Activated CD4-positive, alpha-beta memory T cell treated with anti-CD3 and anti-CD28 coated beads for 36 hours (primary cell): Measurements from ENCODE around the gene RTEL1. TPM values are rescaled to one million over a fixed set of nuclear protein-coding genes. Genes with fewer than 3 reads are reported as not detected.
"Not testable (repeated sequence)": the region's sequence is repeated elsewhere in the genome, so short reads cannot be mapped to it uniquely, and the experiment has no call there.

Source experiments
- CTCF ChIA-PET: fragments of 350-600 bp; sonication (Branson Sonifier 250); formaldehyde crosslinking; loops from one replicate; lab custom pipeline; 2021; ENCODE audit warnings: antibody characterized with exemption, inconsistent platforms; lab: Charles Lee
- POLR2A ChIA-PET: fragments of 350-600 bp; sonication (Branson Sonifier 250); formaldehyde crosslinking; loops from one replicate; lab custom pipeline; 2021; ENCODE audit warnings: antibody characterized with exemption; lab: Charles Lee
- DNase-seq: peaks from one replicate; pipeline ENCODE4 v3.0.0-alpha.2; 2020
- H3K27ac Mint-ChIP-seq: one replicate; pipeline ENCODE4 v1.8.0; 2021; ENCODE audit warnings: mixed read lengths
- H3K27me3 Mint-ChIP-seq: one replicate; pipeline ENCODE4 v1.8.0; 2021; ENCODE audit warnings: mixed read lengths
- H3K36me3 Mint-ChIP-seq: one replicate; pipeline ENCODE4 v1.8.0; 2021; ENCODE audit warnings: mixed read lengths
- H3K4me1 Mint-ChIP-seq: one replicate; pipeline ENCODE4 v1.8.0; 2021; ENCODE audit warnings: low read depth, mixed read lengths
- H3K4me3 Mint-ChIP-seq: one replicate; pipeline ENCODE4 v1.8.0; 2021; ENCODE audit warnings: mild to moderate bottlenecking, mixed read lengths
- H3K9me3 Mint-ChIP-seq: one replicate; pipeline ENCODE4 v1.8.0; 2021; ENCODE audit warnings: mixed read lengths
- intact Hi-C: fragments of 100-400 bp; cut with micrococcal nuclease; formaldehyde crosslinking; loops from one replicate; pipeline ENCODE4 v1.15.1; 2023
- total RNA-seq, 2 experiments: library from RNA; stranded (reverse); gene quantifications; one replicate each; pipeline ENCODE4 v1.2.3, GENCODE V29; 2021

Gene RTEL1
- total RNA-seq, 2 experiments from 2014 or later, result 38.0 to 38.3 TPM

DNA sequence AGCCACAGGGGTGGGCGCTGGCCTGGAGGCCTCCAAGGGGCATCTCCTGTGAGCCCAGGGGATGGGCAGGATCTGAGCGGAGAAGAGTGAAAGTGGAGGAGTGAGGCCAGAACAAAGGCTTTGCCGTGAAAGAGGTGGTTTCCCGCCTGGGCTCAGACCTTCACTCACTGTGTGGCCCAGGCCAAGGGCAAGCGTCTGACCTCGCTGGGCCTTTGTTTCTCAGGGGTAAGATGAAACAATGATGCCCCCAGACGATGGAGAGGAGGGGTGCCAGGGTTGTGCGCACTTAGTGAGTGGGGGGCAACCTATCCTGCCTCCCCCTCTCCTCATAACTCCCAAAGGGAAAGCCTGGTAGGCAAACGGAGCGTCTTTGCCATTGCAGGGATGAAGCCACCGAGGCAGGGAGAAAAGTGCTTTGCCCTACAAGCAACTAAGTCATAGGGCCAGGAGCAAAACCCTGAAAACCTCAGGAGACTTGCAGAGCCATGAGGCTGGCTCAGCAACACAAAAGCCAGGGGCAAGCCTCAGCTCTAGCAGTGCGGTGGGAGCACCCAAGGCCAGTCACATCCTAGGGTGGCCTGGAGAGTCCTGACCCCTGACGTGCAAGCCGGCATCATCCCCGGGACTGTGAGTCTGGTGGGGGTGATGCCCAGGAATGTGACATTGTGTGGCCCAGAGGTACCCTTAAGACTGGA, 4.0 kb upstream of the RTEL1 start:
- Mint-ChIP-seq H3K4me3 (peak overlapping the region; percentile 74), H3K36me3 (no peaks in the 10 kb centered on the region), H3K27ac (peak overlapping the region; percentile 79), H3K4me1 (peaks cover 25% of the 10 kb centered on the region), H3K27me3 (no peaks in the 10 kb centered on the region), H3K9me3 (no peaks in the 10 kb centered on the region)
- CTCF ChIA-PET, result interaction anchor here (1.1 to 2.0 kb wide), 2 partner anchors 12 to 116 kb away, joined by 3 to 8 read pairs; no protein-coding TSS in a partner anchor
- intact Hi-C loops, result no loop called here
- DNase-seq, result no peak
- POLR2A ChIA-PET, result interaction anchor here (1.0 kb wide), 1 partner anchor 8 kb away, joined by 3 read pairs; no protein-coding TSS in a partner anchor

DNA sequence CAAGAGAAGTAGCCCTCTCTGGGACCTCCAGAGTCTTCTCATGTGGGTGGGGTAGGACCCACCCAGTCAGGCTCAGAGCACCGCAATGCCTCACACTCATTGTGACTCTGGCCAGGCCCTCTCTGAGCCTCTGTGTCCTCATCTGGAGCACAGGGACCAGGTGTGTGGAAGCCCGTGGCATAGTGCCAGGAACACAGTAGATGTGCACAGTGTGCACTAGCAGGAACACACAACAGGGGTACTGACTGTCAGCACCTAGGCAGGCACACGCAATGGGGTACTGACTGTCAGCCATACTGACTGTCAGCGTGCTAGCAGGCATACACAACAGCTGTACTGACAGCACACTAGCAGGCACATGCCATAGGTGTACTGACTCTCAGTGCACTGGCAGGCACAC, 2.9 kb upstream of the RTEL1 start:
- intact Hi-C loops, result loop anchor here (5.0 kb wide), 1 partner anchor 82 kb away; the partner anchor contains the start of genes LIME1 and SLC2A4RG
- no peak overlapping the region for H3K4me3 Mint-ChIP-seq
- H3K27ac Mint-ChIP-seq, result no peak overlapping the region
- H3K27me3 Mint-ChIP-seq, result no peaks in the 10 kb centered on the region
- CTCF ChIA-PET, result interaction anchor here (1.2 kb wide), 1 partner anchor 13 kb away, joined by 3 read pairs; no protein-coding TSS in a partner anchor
- POLR2A ChIA-PET, result no interaction called here
- no peaks in the 10 kb centered on the region for H3K9me3 Mint-ChIP-seq
- H3K36me3 Mint-ChIP-seq, result peaks cover 4% of the 10 kb centered on the region
- no peak for DNase-seq
- peaks cover 35% of the 10 kb centered on the region for H3K4me1 Mint-ChIP-seq

DNA sequence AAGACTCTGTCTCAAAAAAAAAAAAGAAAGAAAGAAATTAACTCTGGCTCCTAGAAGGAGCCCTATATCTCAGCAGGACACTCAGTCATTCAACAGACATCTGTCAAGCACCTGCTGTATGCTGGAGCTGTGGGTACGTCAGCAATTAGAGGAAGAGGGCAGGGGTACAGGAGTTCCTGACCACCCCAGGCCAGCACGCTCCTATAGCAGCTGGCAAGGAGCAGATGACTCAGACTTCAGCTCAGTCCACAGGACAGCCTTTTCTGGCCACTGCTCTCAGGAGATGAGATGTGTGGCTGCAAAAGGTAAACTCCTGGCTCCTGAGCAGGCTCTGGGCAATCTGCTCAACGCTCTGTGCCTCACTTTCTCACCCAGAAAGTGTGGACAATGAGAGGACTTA, 1.7 kb upstream of the RTEL1 start:
- Mint-ChIP-seq H3K36me3 (peaks cover 7% of the 10 kb centered on the region), H3K4me1 (peaks cover 32% of the 10 kb centered on the region), H3K27ac (no peak overlapping the region), H3K4me3 (no peak overlapping the region), H3K9me3 (no peaks in the 10 kb centered on the region), H3K27me3 (no peaks in the 10 kb centered on the region)
- ChIA-PET CTCF (interaction anchor here (1.2 kb wide), 1 partner anchor 14 kb away, joined by 3 read pairs; no protein-coding TSS in a partner anchor), POLR2A (no interaction called here)
- no peak for DNase-seq
- intact Hi-C loops, result loop anchor here (5.0 kb wide), 1 partner anchor 81 kb away; the partner anchor contains the start of genes LIME1 and SLC2A4RG

DNA sequence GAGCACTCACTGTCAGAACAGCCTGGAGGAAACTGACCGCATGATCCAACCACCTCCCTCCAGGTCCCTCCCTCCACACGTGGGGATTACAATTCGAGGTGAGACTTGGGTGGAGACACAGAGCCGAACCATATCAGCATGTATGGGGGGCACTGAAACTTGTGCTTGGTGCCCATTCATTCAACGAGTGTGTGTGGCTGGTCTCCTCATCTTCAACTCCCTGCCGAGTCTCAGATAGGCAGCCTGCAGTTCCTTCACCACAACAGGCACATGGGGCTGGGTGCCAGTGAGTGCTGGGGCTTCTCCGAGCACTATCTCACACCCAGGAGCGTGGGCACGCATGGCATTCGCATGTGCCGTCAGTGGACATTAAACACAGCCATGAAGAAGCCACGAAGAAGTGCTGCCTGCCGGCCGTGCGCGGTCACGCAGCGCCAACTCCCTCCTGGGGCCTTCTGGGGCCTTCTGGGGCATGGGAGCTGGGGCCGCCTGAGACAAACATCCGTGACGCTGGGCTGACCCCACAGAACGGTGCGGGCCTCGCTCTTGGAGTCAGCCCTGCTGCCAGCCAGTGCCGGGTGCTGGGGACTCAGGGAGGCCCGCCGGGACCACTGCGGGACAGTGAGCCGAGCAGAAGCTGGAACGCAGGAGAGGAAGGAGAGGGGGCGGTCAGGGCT, 714 bp upstream of the RTEL1 start:
- Mint-ChIP-seq H3K36me3 (peaks cover 14% of the 10 kb centered on the region), H3K9me3 (no peaks in the 10 kb centered on the region), H3K4me3 (peak overlapping the region; percentile 92), H3K27ac (peak overlapping the region; percentile 93), H3K27me3 (no peaks in the 10 kb centered on the region), H3K4me1 (peaks cover 29% of the 10 kb centered on the region)
- ChIA-PET CTCF (interaction anchor here (1.0 to 1.6 kb wide), 5 partner anchors 16 to 161 kb away, joined by 3 to 11 read pairs (median 4); partner anchors contain the start of genes GMEB2 and PTK6), POLR2A (interaction anchor here (0.9 to 2.0 kb wide), 4 partner anchors 12 to 208 kb away, joined by 3 to 17 read pairs (median 6); partner anchors contain the start of genes GMEB2 and TPD52L2)
- no peak for DNase-seq
- intact Hi-C loops, result loop anchor here (5.0 kb wide), 1 partner anchor 80 kb away; the partner anchor contains the start of genes LIME1 and SLC2A4RG

DNA sequence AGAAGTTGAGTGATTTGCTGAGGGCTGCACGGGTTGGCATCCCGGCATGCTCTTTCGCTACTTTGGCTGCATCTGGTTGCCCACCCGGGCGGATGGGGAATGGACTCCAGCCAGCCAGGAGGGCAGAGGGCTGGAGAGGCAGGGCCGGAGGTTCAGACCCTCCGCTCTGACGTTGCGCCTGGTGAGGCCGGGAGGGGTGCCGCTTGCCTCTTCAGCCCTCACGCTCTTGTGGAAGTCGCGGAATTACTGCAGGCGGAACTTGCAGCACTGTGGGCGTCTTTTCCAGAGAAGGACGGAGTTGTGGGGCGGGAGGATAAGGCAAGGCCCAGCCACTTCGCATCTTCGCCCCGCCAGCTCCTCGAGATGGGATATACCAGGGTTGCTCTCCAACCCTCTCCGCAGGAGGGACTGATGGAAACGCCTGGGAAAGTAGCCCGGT, 656 bp downstream of the RTEL1 start:
- peak; percentile 53 for DNase-seq
- Mint-ChIP-seq H3K4me1 (peaks cover 28% of the 10 kb centered on the region), H3K27ac (peak overlapping the region; percentile 93), H3K27me3 (no peaks in the 10 kb centered on the region), H3K9me3 (no peaks in the 10 kb centered on the region), H3K36me3 (peaks cover 15% of the 10 kb centered on the region), H3K4me3 (peak overlapping the region; percentile 92)
- POLR2A ChIA-PET, result interaction anchor here (1.0 to 2.0 kb wide), 4 partner anchors 17 to 206 kb away, joined by 3 to 17 read pairs (median 6); partner anchors contain the start of genes GMEB2 and TPD52L2
- CTCF ChIA-PET, result interaction anchor here (0.8 to 1.6 kb wide), 9 partner anchors 10 to 322 kb away, joined by 3 to 11 read pairs (median 4); partner anchors contain the start of genes ARFRP1, GMEB2, PRPF6 and PTK6
- intact Hi-C loops, result loop anchor here (5.0 kb wide), 1 partner anchor 79 kb away; the partner anchor contains the start of genes LIME1 and SLC2A4RG

DNA sequence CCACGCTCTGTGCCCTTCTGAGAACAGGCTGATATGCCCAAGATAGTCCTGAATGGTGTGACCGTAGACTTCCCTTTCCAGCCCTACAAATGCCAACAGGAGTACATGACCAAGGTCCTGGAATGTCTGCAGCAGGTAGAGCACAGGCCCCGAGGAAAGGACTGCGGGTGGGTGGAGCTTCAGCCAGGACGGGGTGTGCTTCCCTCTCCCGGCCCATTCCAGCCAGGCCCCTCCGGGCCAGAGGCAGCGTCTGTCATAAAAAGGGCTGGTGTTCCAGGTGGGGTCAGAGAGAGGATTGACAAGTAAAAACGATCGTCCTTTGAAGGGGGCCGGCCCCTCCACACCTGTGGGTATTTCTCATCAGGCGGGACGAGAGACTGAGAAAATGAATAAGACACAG, 1.3 kb downstream of the RTEL1 start:
- no peaks in the 10 kb centered on the region for H3K9me3 Mint-ChIP-seq
- CTCF ChIA-PET, result no interaction called here

DNA sequence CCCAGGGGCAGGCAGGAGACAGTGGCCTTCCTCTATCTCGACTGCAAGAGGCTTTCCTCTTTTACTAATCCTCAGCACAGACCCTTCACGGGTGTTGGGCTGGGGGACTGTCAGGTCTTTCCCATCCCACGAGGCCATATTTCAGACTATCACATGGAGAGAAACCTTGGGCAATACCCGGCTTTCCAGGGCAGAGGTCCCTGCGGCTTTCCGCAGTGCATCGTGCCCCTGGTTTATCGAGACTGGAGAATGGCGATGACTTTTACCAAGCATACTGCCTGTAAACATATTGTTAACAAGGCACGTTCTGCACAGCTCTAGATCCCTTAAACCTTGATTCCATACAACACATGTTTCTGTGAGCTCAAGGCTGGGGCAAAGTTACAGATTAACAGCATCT, 2.1 kb downstream of the RTEL1 start:
- Mint-ChIP-seq H3K36me3 (peaks cover 18% of the 10 kb centered on the region), H3K4me3 (peak overlapping the region; percentile 92), H3K4me1 (peaks cover 17% of the 10 kb centered on the region)
- H3K27ac Mint-ChIP-seq, POLR2A ChIA-PET, DNase-seq, H3K27me3 Mint-ChIP-seq, CTCF ChIA-PET, intact Hi-C loops, H3K9me3 Mint-ChIP-seq: not testable (repeated sequence)

More for the DNA sequence above, 1.3 kb downstream of the RTEL1 start:
- Mint-ChIP-seq H3K27ac (no peak overlapping the region), H3K36me3 (peaks cover 15% of the 10 kb centered on the region), H3K4me1 (peaks cover 22% of the 10 kb centered on the region), H3K4me3 (peak overlapping the region; percentile 92), H3K27me3 (no peaks in the 10 kb centered on the region)
- POLR2A ChIA-PET, result no interaction called here
- DNase-seq, result no peak
- intact Hi-C loops, result loop anchor here (5.0 kb wide), 1 partner anchor 78 kb away; the partner anchor contains the start of genes LIME1 and SLC2A4RG

DNA sequence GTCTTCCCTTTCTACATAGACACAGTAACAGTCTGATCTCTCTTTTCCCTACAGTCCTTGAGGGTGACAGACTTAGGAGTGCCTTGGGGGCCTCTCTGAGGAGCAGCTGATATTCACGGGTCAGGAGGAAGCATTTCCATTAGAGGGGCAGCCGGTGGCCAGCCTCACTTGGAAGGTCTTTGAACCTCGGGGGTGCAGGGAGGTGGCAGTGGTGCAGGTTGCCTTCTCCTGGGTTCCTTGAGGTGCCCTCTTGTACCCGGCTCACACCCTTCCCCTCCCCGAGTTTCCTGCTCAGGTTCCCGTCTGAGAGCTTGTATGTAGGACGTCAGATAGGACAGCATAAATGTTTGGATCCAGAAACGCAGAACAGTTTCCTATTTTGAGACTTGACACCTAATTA, 2.5 kb downstream of the RTEL1 start:
- intact Hi-C loops, result no loop called here
- Mint-ChIP-seq H3K27ac (no peak overlapping the region), H3K4me1 (peaks cover 17% of the 10 kb centered on the region), H3K36me3 (peaks cover 18% of the 10 kb centered on the region), H3K9me3 (no peaks in the 10 kb centered on the region), H3K4me3 (no peak overlapping the region), H3K27me3 (no peaks in the 10 kb centered on the region)
- POLR2A ChIA-PET, result no interaction called here
- no peak for DNase-seq
- CTCF ChIA-PET, result interaction anchor here (0.7 kb wide), 1 partner anchor 123 kb away, joined by 3 read pairs; no protein-coding TSS in a partner anchor

DNA sequence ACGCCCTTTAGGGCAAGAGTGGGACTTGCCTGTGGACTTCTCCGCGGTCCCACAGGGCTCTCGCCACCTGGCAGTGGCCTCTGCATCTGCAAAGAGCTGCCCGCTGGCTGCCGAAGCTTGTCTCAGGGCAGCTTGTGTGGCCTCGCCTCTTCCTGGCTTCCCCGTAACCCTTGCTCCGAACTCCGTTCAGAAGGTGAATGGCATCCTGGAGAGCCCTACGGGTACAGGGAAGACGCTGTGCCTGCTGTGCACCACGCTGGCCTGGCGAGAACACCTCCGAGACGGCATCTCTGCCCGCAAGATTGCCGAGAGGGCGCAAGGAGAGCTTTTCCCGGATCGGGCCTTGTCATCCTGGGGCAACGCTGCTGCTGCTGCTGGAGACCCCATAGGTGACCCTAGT, 3.0 kb downstream of the RTEL1 start:
- intact Hi-C loops, result no loop called here
- H3K27me3 Mint-ChIP-seq, result no peaks in the 10 kb centered on the region
- no peak overlapping the region for H3K27ac Mint-ChIP-seq
- POLR2A ChIA-PET, result interaction anchor here (1.4 kb wide), 1 partner anchor 7 kb away, joined by 3 read pairs; the partner anchor contains the start of gene STMN3
- no peak overlapping the region for H3K4me3 Mint-ChIP-seq
- peaks cover 17% of the 10 kb centered on the region for H3K4me1 Mint-ChIP-seq
- CTCF ChIA-PET, result interaction anchor here (0.7 to 1.2 kb wide), 2 partner anchors 123 to 125 kb away, joined by 3 read pairs; no protein-coding TSS in a partner anchor
- H3K36me3 Mint-ChIP-seq, result peaks cover 22% of the 10 kb centered on the region
- DNase-seq, result no peak
- H3K9me3 Mint-ChIP-seq, result no peaks in the 10 kb centered on the region

DNA sequence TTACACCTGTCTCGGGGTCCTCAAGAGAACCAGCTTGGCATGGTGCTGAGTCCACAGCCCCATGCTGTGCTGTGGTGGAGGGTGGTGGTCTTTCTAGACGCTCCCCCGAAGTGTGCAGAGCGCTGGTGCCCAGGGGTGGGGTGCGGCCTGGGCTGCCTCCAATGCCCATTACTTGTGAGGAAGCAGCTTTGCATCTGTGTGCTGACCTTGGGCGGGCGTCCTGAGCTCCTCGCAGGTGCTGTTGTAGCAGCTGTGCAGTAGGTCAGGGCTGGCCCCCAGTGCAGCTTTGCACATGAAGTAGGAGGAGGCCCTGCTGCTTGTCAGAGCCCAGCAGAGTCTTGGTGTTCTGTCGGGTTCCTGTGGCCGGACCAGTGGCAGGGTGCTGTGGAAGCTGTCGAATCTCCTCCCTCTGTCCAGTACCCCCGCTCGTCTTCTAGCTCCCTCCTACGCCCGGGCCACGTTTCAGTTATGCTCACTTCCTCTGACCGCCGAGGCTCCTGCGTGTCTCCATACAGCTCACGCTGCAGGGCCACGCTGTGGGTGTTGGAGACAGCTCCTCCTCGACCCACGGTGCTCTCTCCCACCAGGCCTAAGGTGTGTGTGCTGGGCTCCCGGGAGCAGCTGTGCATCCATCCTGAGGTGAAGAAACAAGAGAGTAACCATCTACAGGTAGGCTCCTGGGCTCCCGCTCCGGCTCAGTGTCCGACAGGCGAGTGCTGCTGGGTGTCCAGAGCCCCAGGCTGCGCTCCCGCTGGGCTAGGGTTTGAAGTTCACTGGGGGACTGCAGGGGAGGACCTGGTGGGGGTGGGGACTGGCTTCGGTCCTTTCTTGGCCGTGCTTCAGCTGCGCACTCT, 4.1 kb downstream of the RTEL1 start:
- Mint-ChIP-seq H3K36me3 (peaks cover 24% of the 10 kb centered on the region), H3K4me1 (peaks cover 17% of the 10 kb centered on the region), H3K9me3 (no peaks in the 10 kb centered on the region), H3K27me3 (no peaks in the 10 kb centered on the region), H3K27ac (no peak overlapping the region), H3K4me3 (no peak overlapping the region)
- ChIA-PET POLR2A (interaction anchor here (1.4 kb wide), 1 partner anchor 9 kb away, joined by 3 read pairs; the partner anchor contains the start of gene STMN3), CTCF (interaction anchor here (0.6 to 1.2 kb wide), 2 partner anchors 79 to 124 kb away, joined by 3 read pairs; no protein-coding TSS in a partner anchor)
- DNase-seq, result no peak
- intact Hi-C loops, result no loop called here

DNA sequence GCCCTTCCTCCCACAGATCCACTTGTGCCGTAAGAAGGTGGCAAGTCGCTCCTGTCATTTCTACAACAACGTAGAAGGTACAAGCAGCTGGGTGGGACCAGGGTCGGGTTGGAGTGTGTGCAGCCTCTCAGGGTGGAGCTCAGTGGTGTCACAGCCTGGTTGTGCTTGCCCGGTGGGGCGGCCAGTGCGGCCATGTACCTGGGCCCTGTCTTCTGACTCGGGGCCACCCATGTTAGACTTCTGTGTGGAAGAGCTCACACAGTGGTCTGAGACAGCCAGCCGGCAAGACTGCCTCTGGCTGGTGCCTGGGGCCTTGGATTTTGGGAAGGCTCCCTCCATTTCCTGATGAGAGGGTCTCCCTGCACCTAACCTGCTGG, 4.7 kb downstream of the RTEL1 start:
- Mint-ChIP-seq H3K27ac (no peak overlapping the region), H3K9me3 (no peaks in the 10 kb centered on the region), H3K4me1 (peaks cover 17% of the 10 kb centered on the region), H3K36me3 (peaks cover 27% of the 10 kb centered on the region), H3K4me3 (no peak overlapping the region), H3K27me3 (no peaks in the 10 kb centered on the region)
- CTCF ChIA-PET, result interaction anchor here (0.6 kb wide), 1 partner anchor 394 kb away, joined by 3 read pairs; no protein-coding TSS in a partner anchor
- POLR2A ChIA-PET, result interaction anchor here (1.4 kb wide), 1 partner anchor 9 kb away, joined by 3 read pairs; the partner anchor contains the start of gene STMN3
- no peak for DNase-seq
- intact Hi-C loops, result no loop called here
